H1 (cell line): ENCODE results near the gene TPT1. TPM values are rescaled to one million over a fixed set of nuclear protein-coding genes. Genes with fewer than 3 reads are reported as not detected.

Source experiments
- CBX5 ChIP-seq: fragments of 300-800, 300-1000 bp; sonication (generic); IDR thresholded peaks from 2 replicates; pipeline ENCODE4 v1.7.1; 2016; ENCODE audit warnings: antibody characterized with exemption, low read length, low read depth
- EP300 ChIP-seq, 2 experiments: IDR thresholded peaks; 1 replicate in 1 of 2; 2 replicates in 1 of 2; pipeline ENCODE4 v1.6.1; 2011 to 2012; ENCODE audit warnings: low read depth in 2 of 2, low read length in 2 of 2, mild to moderate bottlenecking in 2 of 2, borderline replicate concordance in 1 of 2, inconsistent platforms in 1 of 2, moderate library complexity in 1 of 2
- GTF2F1 ChIP-seq: IDR thresholded peaks from 2 replicates; pipeline ENCODE4 v1.6.1; 2012; ENCODE audit warnings: low read depth, low read length, improper control_type of control experiment, borderline replicate concordance
- RNF2 ChIP-seq: fragments of 200-900, 300-1000 bp; sonication (generic); IDR thresholded peaks from 2 replicates; pipeline ENCODE4 v1.7.1; 2016; ENCODE audit warnings: borderline replicate concordance, low read depth, mild to moderate bottlenecking, antibody characterized with exemption, low read length; ENCODE audit not compliant: poor library complexity, severe bottlenecking; ENCODE audit errors: missing control alignments
- SIN3A ChIP-seq, 2 experiments: IDR thresholded peaks in 1 of 2; conservative IDR thresholded peaks in 1 of 2; 2 replicates each; pipeline ENCODE4 v1.6.1; 2011 to 2012; ENCODE audit warnings: low read length in 2 of 2, improper control_type of control experiment in 1 of 2, low read depth in 1 of 2, mild to moderate bottlenecking in 1 of 2
- SIX5 ChIP-seq: IDR thresholded peaks from 2 replicates; pipeline ENCODE4 v1.6.1; 2011; ENCODE audit warnings: mild to moderate bottlenecking, low read depth, low read length
- TBP ChIP-seq: IDR thresholded peaks from 2 replicates; pipeline ENCODE4 v1.6.1; 2011; ENCODE audit warnings: low read depth, low read length, improper control_type of control experiment
- polyA plus RNA-seq, 7 experiments: library from polyadenylated mRNA; depleted of rRNA in 3 of 7; stranded (reverse) in 5 of 7; unstranded in 2 of 7; fragments of >200 nt in 5 of 7; fragments of 200-250 nt in 2 of 7; gene quantifications; 1 replicate in 5 of 7; 2 replicates in 1 of 7; 4 replicates in 1 of 7; pipeline versions ENCODE4 v1.2.1 to v1.2.3, GENCODE V29; 2011 to 2013; ENCODE audit warnings: missing spikeins in 2 of 7, mixed read lengths in 2 of 7
- total RNA-seq: library from RNA; stranded (reverse); fragmentation: NEBNext Ultra II Directional; extraction: Animal tissue kit (Norgen Biotek cat#: 25700); gene quantifications from 2 replicates; pipeline ENCODE4 v1.2.1, GENCODE V29; 2021
- TF ChIP-seq, protein P1 (sequence below): fragments of 300-600 bp; sonication (generic); IDR thresholded peaks from 2 replicates; pipeline ENCODE4 v1.7.1; 2012; ENCODE audit warnings: low read length, moderate library complexity, mild to moderate bottlenecking, inconsistent platforms; ENCODE audit not compliant: insufficient replicate concordance

Gene TPT1
- total and polyA plus RNA-seq, 2 of the 8 experiments (the other 6 are each of a cell fraction or from before 2014, with no cell fraction given): 2,245 to 2,279 TPM

DNA sequence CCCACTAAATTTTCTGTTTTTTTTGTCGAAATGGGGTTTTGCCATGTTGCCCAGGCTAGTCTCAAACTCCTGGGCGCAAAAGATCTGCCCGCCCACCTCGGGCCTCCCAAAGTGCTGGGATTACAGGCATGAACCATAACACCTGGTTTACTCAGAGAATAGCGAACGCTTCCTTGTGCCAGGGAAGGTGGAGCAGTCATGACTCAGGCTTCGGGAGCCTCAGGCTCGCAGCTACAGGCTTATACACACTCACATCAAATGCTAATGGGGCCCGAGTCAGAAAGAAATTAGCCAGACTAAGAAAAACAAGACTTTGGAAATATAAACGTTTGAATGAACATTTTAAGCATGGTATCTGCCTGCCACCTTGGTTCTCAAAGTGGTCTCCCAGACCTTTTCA lies 11.0 kb upstream of the TPT1 start (continued):
- TF ChIP-seq, protein P1, sequence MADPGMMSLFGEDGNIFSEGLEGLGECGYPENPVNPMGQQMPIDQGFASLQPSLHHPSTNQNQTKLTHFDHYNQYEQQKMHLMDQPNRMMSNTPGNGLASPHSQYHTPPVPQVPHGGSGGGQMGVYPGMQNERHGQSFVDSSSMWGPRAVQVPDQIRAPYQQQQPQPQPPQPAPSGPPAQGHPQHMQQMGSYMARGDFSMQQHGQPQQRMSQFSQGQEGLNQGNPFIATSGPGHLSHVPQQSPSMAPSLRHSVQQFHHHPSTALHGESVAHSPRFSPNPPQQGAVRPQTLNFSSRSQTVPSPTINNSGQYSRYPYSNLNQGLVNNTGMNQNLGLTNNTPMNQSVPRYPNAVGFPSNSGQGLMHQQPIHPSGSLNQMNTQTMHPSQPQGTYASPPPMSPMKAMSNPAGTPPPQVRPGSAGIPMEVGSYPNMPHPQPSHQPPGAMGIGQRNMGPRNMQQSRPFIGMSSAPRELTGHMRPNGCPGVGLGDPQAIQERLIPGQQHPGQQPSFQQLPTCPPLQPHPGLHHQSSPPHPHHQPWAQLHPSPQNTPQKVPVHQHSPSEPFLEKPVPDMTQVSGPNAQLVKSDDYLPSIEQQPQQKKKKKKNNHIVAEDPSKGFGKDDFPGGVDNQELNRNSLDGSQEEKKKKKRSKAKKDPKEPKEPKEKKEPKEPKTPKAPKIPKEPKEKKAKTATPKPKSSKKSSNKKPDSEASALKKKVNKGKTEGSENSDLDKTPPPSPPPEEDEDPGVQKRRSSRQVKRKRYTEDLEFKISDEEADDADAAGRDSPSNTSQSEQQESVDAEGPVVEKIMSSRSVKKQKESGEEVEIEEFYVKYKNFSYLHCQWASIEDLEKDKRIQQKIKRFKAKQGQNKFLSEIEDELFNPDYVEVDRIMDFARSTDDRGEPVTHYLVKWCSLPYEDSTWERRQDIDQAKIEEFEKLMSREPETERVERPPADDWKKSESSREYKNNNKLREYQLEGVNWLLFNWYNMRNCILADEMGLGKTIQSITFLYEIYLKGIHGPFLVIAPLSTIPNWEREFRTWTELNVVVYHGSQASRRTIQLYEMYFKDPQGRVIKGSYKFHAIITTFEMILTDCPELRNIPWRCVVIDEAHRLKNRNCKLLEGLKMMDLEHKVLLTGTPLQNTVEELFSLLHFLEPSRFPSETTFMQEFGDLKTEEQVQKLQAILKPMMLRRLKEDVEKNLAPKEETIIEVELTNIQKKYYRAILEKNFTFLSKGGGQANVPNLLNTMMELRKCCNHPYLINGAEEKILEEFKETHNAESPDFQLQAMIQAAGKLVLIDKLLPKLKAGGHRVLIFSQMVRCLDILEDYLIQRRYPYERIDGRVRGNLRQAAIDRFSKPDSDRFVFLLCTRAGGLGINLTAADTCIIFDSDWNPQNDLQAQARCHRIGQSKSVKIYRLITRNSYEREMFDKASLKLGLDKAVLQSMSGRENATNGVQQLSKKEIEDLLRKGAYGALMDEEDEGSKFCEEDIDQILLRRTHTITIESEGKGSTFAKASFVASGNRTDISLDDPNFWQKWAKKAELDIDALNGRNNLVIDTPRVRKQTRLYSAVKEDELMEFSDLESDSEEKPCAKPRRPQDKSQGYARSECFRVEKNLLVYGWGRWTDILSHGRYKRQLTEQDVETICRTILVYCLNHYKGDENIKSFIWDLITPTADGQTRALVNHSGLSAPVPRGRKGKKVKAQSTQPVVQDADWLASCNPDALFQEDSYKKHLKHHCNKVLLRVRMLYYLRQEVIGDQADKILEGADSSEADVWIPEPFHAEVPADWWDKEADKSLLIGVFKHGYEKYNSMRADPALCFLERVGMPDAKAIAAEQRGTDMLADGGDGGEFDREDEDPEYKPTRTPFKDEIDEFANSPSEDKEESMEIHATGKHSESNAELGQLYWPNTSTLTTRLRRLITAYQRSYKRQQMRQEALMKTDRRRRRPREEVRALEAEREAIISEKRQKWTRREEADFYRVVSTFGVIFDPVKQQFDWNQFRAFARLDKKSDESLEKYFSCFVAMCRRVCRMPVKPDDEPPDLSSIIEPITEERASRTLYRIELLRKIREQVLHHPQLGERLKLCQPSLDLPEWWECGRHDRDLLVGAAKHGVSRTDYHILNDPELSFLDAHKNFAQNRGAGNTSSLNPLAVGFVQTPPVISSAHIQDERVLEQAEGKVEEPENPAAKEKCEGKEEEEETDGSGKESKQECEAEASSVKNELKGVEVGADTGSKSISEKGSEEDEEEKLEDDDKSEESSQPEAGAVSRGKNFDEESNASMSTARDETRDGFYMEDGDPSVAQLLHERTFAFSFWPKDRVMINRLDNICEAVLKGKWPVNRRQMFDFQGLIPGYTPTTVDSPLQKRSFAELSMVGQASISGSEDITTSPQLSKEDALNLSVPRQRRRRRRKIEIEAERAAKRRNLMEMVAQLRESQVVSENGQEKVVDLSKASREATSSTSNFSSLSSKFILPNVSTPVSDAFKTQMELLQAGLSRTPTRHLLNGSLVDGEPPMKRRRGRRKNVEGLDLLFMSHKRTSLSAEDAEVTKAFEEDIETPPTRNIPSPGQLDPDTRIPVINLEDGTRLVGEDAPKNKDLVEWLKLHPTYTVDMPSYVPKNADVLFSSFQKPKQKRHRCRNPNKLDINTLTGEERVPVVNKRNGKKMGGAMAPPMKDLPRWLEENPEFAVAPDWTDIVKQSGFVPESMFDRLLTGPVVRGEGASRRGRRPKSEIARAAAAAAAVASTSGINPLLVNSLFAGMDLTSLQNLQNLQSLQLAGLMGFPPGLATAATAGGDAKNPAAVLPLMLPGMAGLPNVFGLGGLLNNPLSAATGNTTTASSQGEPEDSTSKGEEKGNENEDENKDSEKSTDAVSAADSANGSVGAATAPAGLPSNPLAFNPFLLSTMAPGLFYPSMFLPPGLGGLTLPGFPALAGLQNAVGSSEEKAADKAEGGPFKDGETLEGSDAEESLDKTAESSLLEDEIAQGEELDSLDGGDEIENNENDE: no peak
- no peak for TF ChIP-seq TBP
- TF ChIP-seq RNF2: no peak
- no peak for TF ChIP-seq GTF2F1
- TF ChIP-seq EP300 (IDR thresholded peaks at IDR 0.05; ENCODE audit: borderline replicate concordance in 1 of 2, low read depth in 2 of 2, low read length in 2 of 2): no peak
- no peak for TF ChIP-seq SIN3A (conservative IDR thresholded peaks at IDR 0.05 in 1 of 2, IDR thresholded peaks at IDR 0.05 in 1 of 2; ENCODE audit: low read depth in 1 of 2, low read length in 2 of 2)
- no peak for TF ChIP-seq SIX5
- TF ChIP-seq CBX5: no peak
